T1000 (cell line): ENCODE data around the gene CEACAM1.
"Not testable (repeated sequence)": the region's sequence is repeated elsewhere in the genome, so short reads cannot be mapped to it uniquely, and the experiment has no call there.

ENCODE experiments used
- DNase-seq: peaks from one replicate; lab custom pipeline; 2025; ENCODE audit warnings: mixed read lengths; lab: John Stamatoyannopoulos, UW

CEACAM1 gene

DNA sequence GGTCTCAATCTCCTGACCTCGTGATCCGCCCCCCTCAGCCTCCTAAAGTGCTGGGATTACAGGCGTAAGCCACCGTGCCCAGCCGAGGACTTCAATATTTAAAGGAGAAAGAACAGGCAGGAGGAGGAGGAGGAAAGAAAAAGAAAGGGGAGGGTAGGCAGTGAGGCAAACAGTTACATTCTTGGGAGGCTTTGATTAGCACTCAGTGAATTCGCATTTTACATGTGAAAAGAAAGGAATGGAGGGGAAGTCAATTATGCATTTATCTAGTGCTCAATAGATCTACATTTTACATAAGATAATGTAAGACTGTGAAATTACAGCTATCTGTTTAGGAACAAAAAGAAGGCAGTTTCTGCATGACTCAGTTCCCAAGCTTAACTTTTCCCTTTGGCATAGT is 54.6 kb downstream of the CEACAM1 start:
- no peak for DNase-seq

DNA sequence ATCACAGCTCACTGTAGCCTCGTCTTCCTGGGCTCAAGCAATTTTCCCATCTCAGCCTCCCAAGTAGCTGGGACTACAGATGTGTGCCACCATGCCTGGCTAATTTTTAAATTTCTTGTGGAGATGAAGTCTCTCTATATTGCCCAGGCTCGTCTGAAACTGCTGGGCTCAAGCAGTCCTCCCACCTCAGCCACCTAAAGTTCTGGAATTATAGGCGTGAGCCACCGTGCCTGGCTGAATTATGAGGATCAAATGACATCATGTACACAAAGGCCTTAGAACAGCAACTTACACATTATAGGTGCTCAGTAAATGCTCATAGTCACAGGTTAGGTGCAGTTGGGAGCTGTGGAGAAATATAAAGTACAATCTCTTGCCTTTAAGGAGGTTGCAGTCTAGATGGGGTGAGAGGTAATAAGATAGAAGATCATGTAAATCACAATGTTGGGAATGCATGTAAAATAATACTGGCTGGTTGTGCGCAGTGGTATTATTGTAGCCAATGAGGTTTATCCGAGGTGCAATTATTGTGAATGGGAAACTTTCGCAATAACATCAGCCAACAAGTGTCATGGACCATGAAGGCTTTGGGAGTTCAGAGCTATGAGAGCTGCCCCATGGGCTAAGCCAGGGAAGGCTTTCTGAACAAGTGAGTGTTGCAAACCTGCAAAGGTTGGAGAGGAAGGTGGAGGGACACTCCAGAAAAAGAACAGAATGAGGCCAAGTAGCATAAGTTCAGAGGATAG is 55.7 kb downstream of the CEACAM1 start:
- no peak for DNase-seq

DNA sequence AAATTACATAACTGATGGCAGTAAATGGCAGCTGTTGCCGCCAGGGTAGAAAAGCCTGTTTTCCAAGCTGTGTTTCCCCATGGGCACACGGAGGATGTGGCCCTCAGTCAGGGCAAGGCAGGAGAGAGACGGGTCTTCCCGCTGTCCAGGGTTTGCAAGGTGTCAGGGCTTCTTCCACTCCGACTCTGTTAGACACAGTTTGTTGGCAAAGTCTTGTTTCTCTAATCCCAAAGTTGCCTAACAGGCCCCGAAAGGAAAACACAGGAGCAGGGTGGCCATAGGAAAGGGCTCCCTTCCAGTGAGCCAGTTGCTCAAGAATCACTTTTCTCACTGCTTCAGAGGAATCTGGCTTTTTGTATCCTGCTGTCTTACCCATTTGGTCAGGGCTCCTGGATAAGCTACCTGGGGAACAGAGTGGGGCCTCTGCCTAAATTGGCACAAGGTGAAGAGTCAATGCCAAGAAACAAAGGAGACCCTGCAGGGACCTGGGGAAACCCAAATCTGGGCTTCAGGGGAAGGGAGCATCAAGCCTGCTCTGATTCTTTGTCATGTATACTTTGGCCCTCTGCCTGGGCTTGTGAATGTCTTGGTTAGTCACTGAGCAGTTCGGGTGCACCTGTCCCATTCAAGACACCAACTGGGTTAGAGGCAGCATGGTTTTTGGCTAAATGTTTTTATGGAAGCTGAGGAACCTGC is 56.6 kb downstream of the CEACAM1 start:
- DNase-seq = no peak

DNA sequence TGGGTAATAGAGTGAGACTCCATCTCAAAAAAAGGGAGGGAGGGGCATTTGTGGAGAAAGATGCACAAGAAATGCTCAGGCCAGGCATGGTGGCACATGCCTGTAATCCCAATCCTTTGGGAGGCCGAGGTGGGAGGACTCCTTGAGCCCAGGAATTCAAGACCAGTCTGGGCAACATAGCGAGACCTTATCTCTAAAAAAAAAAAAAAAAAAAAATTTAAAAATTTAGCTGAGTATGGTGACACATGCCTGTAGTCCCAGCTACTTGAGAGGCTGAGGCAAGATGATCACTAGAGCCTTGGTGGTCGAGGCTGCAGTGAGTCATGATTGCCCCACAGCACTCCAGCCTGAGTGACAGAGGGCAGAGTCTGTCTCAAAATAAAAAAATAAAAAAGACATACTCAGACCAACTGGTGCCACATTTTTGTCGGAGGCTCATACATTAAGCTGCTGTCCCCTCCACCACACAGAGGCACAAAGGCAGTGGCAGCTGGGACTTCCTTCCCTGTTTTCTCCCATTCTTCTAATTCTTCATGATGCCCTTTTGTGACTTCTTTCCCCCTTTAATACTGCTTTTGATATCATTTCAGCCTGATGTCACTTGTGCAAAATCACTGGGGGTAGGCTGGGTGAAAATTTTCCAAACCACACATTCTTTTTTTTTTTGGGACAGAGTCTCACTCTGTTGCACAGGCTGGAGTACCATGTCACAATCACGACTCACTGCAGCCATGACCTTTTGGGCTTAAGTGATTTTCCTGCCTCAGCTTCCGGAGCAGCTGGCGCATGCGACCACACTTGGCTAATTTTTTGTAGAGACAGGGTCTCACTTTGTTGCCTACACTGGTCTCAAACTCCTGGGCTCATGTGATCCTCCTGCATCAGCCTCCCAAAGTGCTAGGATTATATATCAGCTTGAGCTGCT is 58.7 kb downstream of the CEACAM1 start:
- no peak for DNase-seq

DNA sequence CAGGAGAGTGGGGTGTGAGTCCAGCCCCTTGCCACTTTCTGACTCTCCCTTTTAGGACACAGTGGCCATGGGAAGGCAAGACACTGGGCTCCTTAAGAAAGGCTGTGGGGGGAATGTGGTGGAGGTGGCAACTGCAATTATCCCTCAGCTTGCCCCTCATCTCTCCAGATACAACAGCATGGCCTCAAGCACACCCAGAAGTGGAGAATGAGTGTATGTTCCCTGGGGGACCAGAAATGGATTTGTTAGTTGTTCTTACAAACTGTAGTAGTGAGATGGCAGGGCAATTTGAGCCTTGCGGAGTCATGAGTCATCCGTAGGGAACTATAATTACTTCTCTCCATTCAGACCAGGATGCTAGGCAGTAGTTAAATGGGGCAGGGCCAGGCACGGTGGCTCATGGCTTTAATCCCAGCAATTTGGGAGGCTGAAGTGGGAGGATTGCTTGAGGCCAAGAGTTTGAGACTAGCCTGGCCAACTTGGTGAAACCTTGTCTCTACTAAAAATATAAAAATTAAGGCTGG is 59.9 kb downstream of the CEACAM1 start:
- peak; percentile 74 for DNase-seq

DNA sequence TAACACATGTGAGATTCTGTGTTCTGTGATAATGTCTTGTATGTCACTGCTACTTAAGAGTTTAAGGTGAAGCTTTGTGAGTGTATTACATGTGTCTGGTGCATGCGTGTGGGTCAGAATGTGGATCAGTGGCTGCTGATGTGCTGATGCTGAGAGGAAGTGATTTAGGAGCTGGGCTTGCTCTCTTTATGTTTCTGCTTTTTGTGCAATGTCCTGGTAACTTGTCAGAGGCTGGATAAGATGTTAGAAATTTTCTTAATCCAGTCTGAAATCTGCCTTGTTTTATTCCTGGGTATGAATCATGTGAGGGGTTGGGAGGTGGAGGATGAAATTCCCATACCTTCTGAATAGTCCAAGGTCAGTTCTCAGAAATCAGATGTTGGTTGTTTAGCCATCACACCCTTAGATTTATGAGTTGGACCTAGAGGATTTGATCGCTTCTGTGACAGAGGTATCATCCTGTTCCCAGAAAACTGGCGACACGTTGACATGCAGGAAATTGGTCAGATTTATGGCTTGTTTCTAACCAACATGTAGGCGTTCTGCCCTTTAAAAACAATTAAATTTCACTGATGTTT is 61.0 kb downstream of the CEACAM1 start:
- DNase-seq = no peak

DNA sequence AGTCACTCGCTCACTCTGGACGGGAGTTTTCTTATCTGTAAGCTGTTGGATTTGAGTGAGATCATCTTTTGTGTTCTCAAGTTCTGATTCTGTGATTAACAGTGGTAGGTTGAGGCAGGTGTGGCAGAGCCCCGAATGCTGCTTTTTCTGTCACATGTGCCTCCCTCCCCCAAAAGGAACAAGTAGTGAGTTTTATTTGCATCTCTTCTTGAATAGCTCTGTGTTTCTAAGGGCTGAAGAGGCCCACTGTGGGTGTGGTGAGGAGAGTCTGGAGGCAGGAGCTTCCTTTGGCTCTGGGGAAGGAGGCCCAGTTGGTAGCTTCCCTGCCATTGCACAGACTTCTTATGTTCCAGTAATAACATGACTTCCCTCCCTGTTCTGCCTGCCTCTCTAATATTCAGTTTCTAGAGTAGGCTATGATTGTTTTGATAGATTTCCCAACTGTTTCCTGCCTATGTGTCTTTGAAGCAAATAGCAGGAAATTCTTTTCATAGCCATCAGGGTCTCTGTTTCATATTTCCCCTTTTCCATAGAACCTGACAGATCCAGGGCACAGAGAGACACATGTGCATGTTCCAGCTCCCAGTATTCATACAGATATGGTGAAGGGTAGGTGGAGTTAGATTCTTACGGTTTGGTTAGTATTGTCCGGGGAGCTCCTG is 61.6 kb downstream of the CEACAM1 start:
- DNase-seq = no peak

DNA sequence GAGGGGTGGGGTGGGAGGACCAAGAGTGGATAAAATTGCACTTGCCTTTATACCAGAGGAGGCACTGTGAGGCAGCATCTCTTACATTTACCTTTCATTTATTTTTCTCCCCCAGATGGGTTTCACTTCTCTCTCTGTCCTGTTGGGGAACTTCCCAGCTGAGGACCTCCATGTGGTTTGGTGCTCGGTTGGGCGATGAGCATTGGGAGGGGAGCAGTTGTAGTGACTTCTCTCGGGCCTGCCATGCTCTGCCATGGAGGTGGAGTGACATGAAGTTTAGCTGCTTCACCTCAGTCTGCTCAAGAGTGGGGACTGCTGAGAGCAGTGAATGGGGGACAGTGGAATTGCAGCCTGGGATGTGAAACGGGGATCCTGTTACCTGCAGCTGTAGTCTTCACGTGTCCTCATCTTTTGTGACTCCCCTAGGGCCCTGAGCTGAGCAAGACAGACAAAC is 62.4 kb downstream of the CEACAM1 start:
- no peak for DNase-seq

DNA sequence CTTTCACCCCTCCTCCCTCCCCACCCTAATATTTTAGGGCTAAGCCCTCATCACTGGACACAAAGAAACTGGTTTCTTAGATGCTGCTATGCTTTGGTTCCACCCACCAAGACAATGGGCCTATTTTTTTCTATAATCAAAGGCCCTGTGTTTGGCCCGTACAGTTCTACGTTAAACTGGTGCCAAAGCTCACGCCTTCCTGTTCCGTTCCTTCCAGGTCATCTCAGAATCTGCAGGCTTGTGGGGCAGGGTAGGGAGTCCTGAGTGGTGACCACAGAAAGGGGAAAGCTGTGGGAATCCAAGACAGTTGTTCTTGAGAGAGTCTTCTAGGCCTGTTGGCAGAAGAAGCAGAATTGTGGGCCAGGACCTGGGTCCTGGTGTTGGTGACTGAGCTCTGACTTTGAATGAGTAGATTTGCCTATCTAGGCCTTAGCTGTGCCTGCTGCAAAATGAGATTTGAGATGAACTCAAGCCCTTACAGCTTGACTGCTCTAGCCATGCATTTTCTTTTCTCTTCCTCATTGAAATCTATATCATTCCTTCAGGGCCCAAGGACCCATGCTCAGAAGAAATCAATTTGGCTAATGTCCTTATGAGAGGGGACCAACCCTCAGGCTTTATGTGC is 66.5 kb downstream of the CEACAM1 start:
- no peak for DNase-seq

DNA sequence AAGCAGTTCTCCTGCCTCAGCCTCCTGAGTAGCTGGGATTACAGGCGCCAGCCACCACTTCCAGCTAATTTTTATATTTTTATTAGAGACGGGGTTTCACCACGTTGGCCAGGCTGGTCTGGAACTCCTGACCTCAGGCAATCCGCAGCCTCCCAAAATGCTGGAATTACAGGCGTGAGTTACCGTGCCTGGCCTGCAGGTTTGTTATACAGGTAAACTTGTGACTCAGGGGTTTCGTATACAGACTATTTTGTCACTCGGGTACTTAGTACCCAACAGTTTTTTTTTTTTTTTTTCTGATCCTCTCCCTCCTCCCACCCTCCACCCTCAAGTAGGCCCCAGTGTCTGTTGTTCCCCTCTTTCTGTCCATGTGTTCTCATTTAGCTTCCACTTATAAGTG is 67.0 kb downstream of the CEACAM1 start:
- not testable (repeated sequence) for DNase-seq

DNA sequence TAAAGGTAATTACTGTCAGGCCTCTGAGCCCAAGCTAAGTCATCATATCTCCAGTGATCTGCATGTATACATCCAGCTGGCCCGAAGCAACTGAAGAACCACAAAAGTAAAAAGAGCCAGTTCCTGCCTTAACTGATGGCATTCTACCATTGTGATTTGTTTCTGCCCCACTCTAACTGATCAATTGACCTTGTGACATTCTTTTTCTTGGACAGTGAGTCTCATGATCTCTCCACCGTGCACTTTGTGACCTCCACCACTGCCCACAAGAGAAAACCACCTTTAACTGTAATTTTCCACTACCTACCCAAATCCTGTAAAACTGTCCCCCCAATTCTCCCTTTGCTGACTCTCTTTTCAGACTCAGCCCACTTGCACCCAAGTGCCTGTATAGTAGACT is 68.4 kb downstream of the CEACAM1 start:
- no peak for DNase-seq
